Lower leg skin (tissue), 4 donors: ENCODE measurements around the gene SPOCK1. TPM values are rescaled to one million over a fixed set of nuclear protein-coding genes. Genes with fewer than 3 reads are reported as not detected.

Source experiments
- DNase-seq, 2 donors: peaks; one replicate each; pipeline ENCODE4 v3.0.0-alpha.2; 2019; ENCODE audit warnings: low spot score in 2 of 2
- H3K4me3 ChIP-seq: fragments of 200-600 bp; sonication (generic); 2 replicates; pipeline ENCODE4 v1.5.1; 2017; ENCODE audit warnings: mild to moderate bottlenecking, low read depth; ENCODE audit not compliant: poor library complexity, severe bottlenecking
- CTCF ChIP-seq, 3 donors: fragments of 450-650 bp; IDR thresholded peaks; one replicate each; pipeline ENCODE4 v1.5.1; 2016; ENCODE audit warnings: antibody characterized with exemption in 3 of 3, mild to moderate bottlenecking in 3 of 3, moderate library complexity in 2 of 3
- POLR2A ChIP-seq, 2 donors: fragments of 450-650 bp; IDR thresholded peaks; one replicate each; pipeline ENCODE4 v1.6.1; 2016 to 2017; ENCODE audit warnings: antibody characterized with exemption in 2 of 2, mild to moderate bottlenecking in 1 of 2, moderate library complexity in 1 of 2
- WGBS, 2 donors: methylation state at CpG; one replicate each; pipeline ENCODE4 v1.1.5; 2018; 5-methylcytosine and 5-hydroxymethylcytosine counted together
- intact Hi-C: fragments of 100-400 bp; cut with DNase I; formaldehyde crosslinking; loops from one replicate; pipeline ENCODE4 v1.15.0; 2023; ENCODE audit warnings: low total_unique reads
- total RNA-seq, 4 donors: library from RNA; depleted of rRNA; stranded (reverse); fragments of >200 nt; gene quantifications; one replicate each; pipeline ENCODE4 v1.1.0, GENCODE V29; 2016

Gene SPOCK1
- total RNA-seq, 4 donors from 2014 or later = 7.9 to 21.5 (median 11.7) TPM

- TF ChIP-seq POLR2A (IDR thresholded peaks at IDR 0.05) (no peak), CTCF (IDR thresholded peaks at IDR 0.05) (no peak)
- whole genome bisulfite sequencing, 2 donors = 69 to 94% methylated on average over 2 of the region's 2 CpGs
- H3K4me3 ChIP-seq = no peak overlapping the region
- intact Hi-C loops = no loop called here
- no peak for DNase-seq
These were observed 283.3 kb downstream of the SPOCK1 start for GRCh38 chr5:137215780-137216179.

- no peak overlapping the region for H3K4me3 ChIP-seq
- intact Hi-C loops = no loop called here
- no peak for DNase-seq
- no peak for TF ChIP-seq CTCF (IDR thresholded peaks at IDR 0.05)
- no peak for TF ChIP-seq POLR2A (IDR thresholded peaks at IDR 0.05)
- WGBS, 2 donors = 81 to 83% methylated on average over 1 of the region's 1 CpG
These were observed 283.9 kb downstream of the SPOCK1 start for GRCh38 chr5:137215261-137215660.

- no peak overlapping the region for H3K4me3 ChIP-seq
- TF ChIP-seq CTCF (IDR thresholded peaks at IDR 0.05) (no peak), POLR2A (IDR thresholded peaks at IDR 0.05) (no peak)
- intact Hi-C loops = no loop called here
- DNase-seq = no peak
- WGBS, 2 donors = 81 to 85% methylated on average over 2 of the region's 2 CpGs
These were observed 284.5 kb downstream of the SPOCK1 start for GRCh38 chr5:137214446-137215189.

- 97 to 98% methylated on average over 3 of the region's 3 CpGs for WGBS, 2 donors
- TF ChIP-seq POLR2A (IDR thresholded peaks at IDR 0.05) (no peak), CTCF (IDR thresholded peaks at IDR 0.05) (no peak)
- no peak overlapping the region for H3K4me3 ChIP-seq
- intact Hi-C loops = no loop called here
- DNase-seq = no peak
These were observed 286.7 kb downstream of the SPOCK1 start for GRCh38 chr5:137212471-137212870.

GRCh38 chr5:137209232-137209809, 289.8 kb downstream of the SPOCK1 start:
- intact Hi-C loops = no loop called here
- DNase-seq = no peak
- 48 to 49% methylated on average over 9 of the region's 9 CpGs for WGBS, 2 donors
- TF ChIP-seq CTCF (IDR thresholded peaks at IDR 0.05) (no peak), POLR2A (IDR thresholded peaks at IDR 0.05) (no peak)
- H3K4me3 ChIP-seq = no peak overlapping the region
